MM.1S (cell line): Measurements from ENCODE around the gene SATB2.

Experiments
- DNase-seq: peaks from one replicate; pipeline ENCODE4 v3.0.0-alpha.2; 2015
- H2AFZ ChIP-seq: fragments of 300-600 bp; sonication (generic); 2 replicates; pipeline ENCODE4 v1.6.0; 2016; ENCODE audit warnings: antibody characterized with exemption, low read length
- H3F3A ChIP-seq: fragments of 300-600 bp; sonication (generic); 2 replicates; pipeline ENCODE4 v1.6.1; 2016; ENCODE audit warnings: mild to moderate bottlenecking, antibody characterized with exemption, low read length, moderate library complexity, mixed read lengths; ENCODE audit not compliant: insufficient read depth
- H3K27ac ChIP-seq: fragments of 300-600 bp; sonication (generic); 2 replicates; pipeline ENCODE4 v1.5.1; 2016; ENCODE audit warnings: mild to moderate bottlenecking, low read length
- H3K27me3 ChIP-seq: fragments of 300-600 bp; sonication (generic); replicated peaks from 2 replicates; pipeline ENCODE4 v1.6.0; 2016; ENCODE audit warnings: low read length; ENCODE audit not compliant: insufficient read depth
- H3K36me3 ChIP-seq: fragments of 300-600 bp; sonication (generic); replicated peaks from 2 replicates; pipeline ENCODE4 v1.6.1; 2016; ENCODE audit warnings: mild to moderate bottlenecking, low read length, mixed read lengths; ENCODE audit not compliant: insufficient read depth
- H3K4me1 ChIP-seq: fragments of 300-600 bp; sonication (generic); 2 replicates; pipeline ENCODE4 v1.6.1; 2016; ENCODE audit warnings: low read length, mixed read lengths
- H3K4me2 ChIP-seq: fragments of 300-600 bp; sonication (generic); 2 replicates; pipeline ENCODE4 v1.6.0; 2016; ENCODE audit warnings: low read depth, low read length
- H3K4me3 ChIP-seq: fragments of 300-600 bp; sonication (generic); 2 replicates; pipeline ENCODE4 v1.5.1; 2016; ENCODE audit warnings: low read length, mixed read lengths
- H3K79me2 ChIP-seq: fragments of 300-600 bp; sonication (generic); 2 replicates; pipeline ENCODE4 v1.6.1; 2016; ENCODE audit warnings: mixed run types, low read length, mixed read lengths
- H3K9ac ChIP-seq: fragments of 300-600 bp; sonication (generic); 2 replicates; pipeline ENCODE4 v1.6.1; 2016; ENCODE audit warnings: low read length, mixed read lengths
- H3K9me2 ChIP-seq: fragments of 300-600 bp; sonication (generic); replicated peaks from 2 replicates; pipeline ENCODE4 v1.6.1; 2016; ENCODE audit warnings: mild to moderate bottlenecking, low read length, mixed read lengths; ENCODE audit not compliant: insufficient read depth
- H3K9me3 ChIP-seq: fragments of 300-600 bp; sonication (generic); replicated peaks from 2 replicates; pipeline ENCODE4 v1.6.1; 2016; ENCODE audit warnings: mild to moderate bottlenecking, low read length, mixed read lengths; ENCODE audit not compliant: insufficient read depth
- H4K20me1 ChIP-seq: fragments of 300-600 bp; sonication (generic); 2 replicates; pipeline ENCODE4 v1.6.1; 2016; ENCODE audit warnings: mild to moderate bottlenecking, low read length, moderate library complexity, mixed read lengths; ENCODE audit not compliant: insufficient read depth
- EZH2 ChIP-seq: fragments of 300-600 bp; sonication (generic); optimal IDR thresholded peaks from 2 replicates; pipeline ENCODE3; 2017; ENCODE audit warnings: low read depth, mild to moderate bottlenecking, antibody characterized with exemption, low read length, mixed read lengths
- EZH2phosphoT487 ChIP-seq: fragments of 300-600 bp; sonication (generic); IDR thresholded peaks from 2 replicates; pipeline ENCODE4 v1.6.1; 2018; ENCODE audit warnings: antibody characterized with exemption, low read length
- TF ChIP-seq, protein P1 (sequence below): fragments of 300-600 bp; sonication (generic); IDR thresholded peaks from 2 replicates; pipeline ENCODE4 v1.5.1; 2016; ENCODE audit warnings: antibody characterized with exemption, low read length, mixed read lengths

The SATB2 gene

GRCh38 chr2:199441759-199442158, 16.0 kb downstream of the SATB2 start:
- no peak overlapping the region for H3K27ac ChIP-seq
- TF ChIP-seq, protein P1, sequence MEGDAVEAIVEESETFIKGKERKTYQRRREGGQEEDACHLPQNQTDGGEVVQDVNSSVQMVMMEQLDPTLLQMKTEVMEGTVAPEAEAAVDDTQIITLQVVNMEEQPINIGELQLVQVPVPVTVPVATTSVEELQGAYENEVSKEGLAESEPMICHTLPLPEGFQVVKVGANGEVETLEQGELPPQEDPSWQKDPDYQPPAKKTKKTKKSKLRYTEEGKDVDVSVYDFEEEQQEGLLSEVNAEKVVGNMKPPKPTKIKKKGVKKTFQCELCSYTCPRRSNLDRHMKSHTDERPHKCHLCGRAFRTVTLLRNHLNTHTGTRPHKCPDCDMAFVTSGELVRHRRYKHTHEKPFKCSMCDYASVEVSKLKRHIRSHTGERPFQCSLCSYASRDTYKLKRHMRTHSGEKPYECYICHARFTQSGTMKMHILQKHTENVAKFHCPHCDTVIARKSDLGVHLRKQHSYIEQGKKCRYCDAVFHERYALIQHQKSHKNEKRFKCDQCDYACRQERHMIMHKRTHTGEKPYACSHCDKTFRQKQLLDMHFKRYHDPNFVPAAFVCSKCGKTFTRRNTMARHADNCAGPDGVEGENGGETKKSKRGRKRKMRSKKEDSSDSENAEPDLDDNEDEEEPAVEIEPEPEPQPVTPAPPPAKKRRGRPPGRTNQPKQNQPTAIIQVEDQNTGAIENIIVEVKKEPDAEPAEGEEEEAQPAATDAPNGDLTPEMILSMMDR = no peak
- TF ChIP-seq EZH2 (no peak), EZH2phosphoT487 (no peak)
- H3K9me3 ChIP-seq = no peaks in the 10 kb centered on the region
- H4K20me1 ChIP-seq = no peaks in the 10 kb centered on the region
- no peak overlapping the region for H2AFZ ChIP-seq
- H3K4me3 ChIP-seq = no peak overlapping the region
- no peaks in the 10 kb centered on the region for H3K79me2 ChIP-seq
- H3K9ac ChIP-seq = no peak overlapping the region
- no peaks in the 10 kb centered on the region for H3K4me1 ChIP-seq
- H3F3A ChIP-seq = no peaks in the 10 kb centered on the region
- no peaks in the 10 kb centered on the region for H3K9me2 ChIP-seq
- no peak overlapping the region for H3K4me2 ChIP-seq
- no peaks in the 10 kb centered on the region for H3K36me3 ChIP-seq
- H3K27me3 ChIP-seq = no peaks in the 10 kb centered on the region
- no peak for DNase-seq

DNA sequence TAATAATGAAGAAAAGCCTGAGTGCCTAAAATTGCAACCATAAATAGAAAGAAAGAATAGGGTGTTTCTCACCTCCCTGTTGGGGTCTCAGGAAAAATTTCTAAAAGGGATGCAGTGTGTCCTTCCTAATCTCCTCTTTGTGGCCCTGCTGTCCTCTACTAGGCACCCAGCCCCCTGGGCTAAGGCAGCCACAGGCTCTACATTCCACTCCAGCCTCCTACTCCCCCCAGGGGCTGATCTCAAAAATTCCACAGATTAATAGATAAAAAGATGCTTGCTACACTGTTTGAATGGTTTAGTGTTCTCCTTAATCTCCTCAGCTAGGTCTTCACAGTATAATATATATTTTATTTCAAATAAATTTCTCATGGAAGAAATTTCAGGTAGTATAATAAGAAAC, 17.6 kb downstream of the SATB2 start:
- Histone ChIP-seq H3K9me2 (no peaks in the 10 kb centered on the region), H2AFZ (no peak overlapping the region), H3K9ac (no peak overlapping the region), H3K4me1 (no peaks in the 10 kb centered on the region), H3K4me2 (no peak overlapping the region), H3K79me2 (no peaks in the 10 kb centered on the region), H4K20me1 (no peaks in the 10 kb centered on the region), H3K9me3 (no peaks in the 10 kb centered on the region), H3F3A (no peaks in the 10 kb centered on the region), H3K27ac (no peak overlapping the region), H3K4me3 (no peak overlapping the region), H3K27me3 (no peaks in the 10 kb centered on the region), H3K36me3 (no peaks in the 10 kb centered on the region)
- TF ChIP-seq EZH2 (no peak), EZH2phosphoT487 (no peak)
- TF ChIP-seq, protein P1 = no peak
- no peak for DNase-seq

DNA sequence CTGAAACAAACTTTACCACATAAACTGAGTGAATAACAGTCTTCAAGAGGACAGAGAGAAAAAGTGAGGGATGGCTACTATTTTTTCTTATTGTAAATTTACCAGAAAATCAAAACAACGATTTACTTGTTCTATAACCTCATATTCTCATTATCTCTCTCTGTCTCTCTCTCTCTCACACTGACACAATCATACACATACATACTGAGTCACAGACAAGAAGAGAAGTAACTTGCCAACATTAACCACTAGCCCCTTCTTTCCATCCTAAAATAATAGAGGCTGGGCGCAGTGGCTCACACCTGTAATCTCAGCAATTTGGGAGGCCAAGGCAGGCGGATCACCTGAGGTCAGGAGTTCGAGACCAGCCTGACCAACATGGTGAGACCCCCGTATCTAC, 18.2 kb downstream of the SATB2 start:
- no peak overlapping the region for H3K27ac ChIP-seq
- no peak overlapping the region for H3K9ac ChIP-seq
- H3K79me2 ChIP-seq = no peaks in the 10 kb centered on the region
- no peaks in the 10 kb centered on the region for H4K20me1 ChIP-seq
- H3K9me3 ChIP-seq = no peaks in the 10 kb centered on the region
- no peak overlapping the region for H3K4me2 ChIP-seq
- no peaks in the 10 kb centered on the region for H3K9me2 ChIP-seq
- H3K27me3 ChIP-seq = no peaks in the 10 kb centered on the region
- no peaks in the 10 kb centered on the region for H3K36me3 ChIP-seq
- no peak overlapping the region for H2AFZ ChIP-seq
- no peaks in the 10 kb centered on the region for H3F3A ChIP-seq
- H3K4me1 ChIP-seq = no peaks in the 10 kb centered on the region
- H3K4me3 ChIP-seq = no peak overlapping the region
- DNase-seq = no peak
- no peak for TF ChIP-seq EZH2phosphoT487
- no peak for TF ChIP-seq EZH2
- TF ChIP-seq, protein P1 = no peak
